T-helper 1 cell (primary cell): ENCODE data around the gene MYBBP1A.
A peak's percentile ranks its signal among the peaks of the same experiment; 100 is the strongest.

ENCODE experiments used
- DNase-seq, 5 donors: peaks; one replicate each; pipeline ENCODE4 v3.0.0-alpha.2; 2012 to 2020

MYBBP1A gene

GRCh38 chr17:4514779-4515178 lies 40.4 kb downstream of the MYBBP1A start:
- no peak for DNase-seq

GRCh38 chr17:4514206-4514605 lies 41.0 kb downstream of the MYBBP1A start:
- DNase-seq = no peak

- no peak for DNase-seq
These were observed 41.8 kb downstream of the MYBBP1A start for GRCh38 chr17:4513113-4514032.

GRCh38 chr17:4512156-4513112 lies 42.8 kb downstream of the MYBBP1A start:
- no peak for DNase-seq

GRCh38 chr17:4511199-4511932 lies 43.8 kb downstream of the MYBBP1A start:
- no peak for DNase-seq

GRCh38 chr17:4510618-4510941 lies 44.6 kb downstream of the MYBBP1A start:
- DNase-seq = no peak

GRCh38 chr17:4509923-4510617 lies 45.1 kb downstream of the MYBBP1A start:
- DNase-seq = no peak

- peak in 1 of 5 donors; percentile 30 for DNase-seq
These were observed 45.8 kb downstream of the MYBBP1A start for GRCh38 chr17:4509401-4509800.

GRCh38 chr17:4508207-4508606 lies 47.0 kb downstream of the MYBBP1A start:
- DNase-seq = no peak

GRCh38 chr17:4507361-4508111 lies 47.6 kb downstream of the MYBBP1A start:
- no peak for DNase-seq

GRCh38 chr17:4506892-4507291 lies 48.3 kb downstream of the MYBBP1A start:
- DNase-seq = no peak

GRCh38 chr17:4506175-4506813 lies 48.9 kb downstream of the MYBBP1A start:
- no peak for DNase-seq

- no peak for DNase-seq
These were observed 50.0 kb downstream of the MYBBP1A start for GRCh38 chr17:4505187-4505586.

- no peak for DNase-seq
These were observed 51.0 kb downstream of the MYBBP1A start for GRCh38 chr17:4504188-4504587.

GRCh38 chr17:4503283-4504025 lies 51.7 kb downstream of the MYBBP1A start:
- no peak for DNase-seq

GRCh38 chr17:4502466-4503154 lies 52.6 kb downstream of the MYBBP1A start:
- DNase-seq = no peak

- no peak for DNase-seq
These were observed 53.8 kb downstream of the MYBBP1A start for GRCh38 chr17:4501295-4501949.

- DNase-seq = no peak
These were observed 55.0 kb downstream of the MYBBP1A start for GRCh38 chr17:4500191-4500571.
